Mesendoderm (in vitro differentiated cells): Measurements from ENCODE around the gene CD86.
"Not testable (repeated sequence)": the region's sequence is repeated elsewhere in the genome, so short reads cannot be mapped to it uniquely, and the experiment has no call there.

Experiments
- DNase-seq: peaks from one replicate; pipeline ENCODE4 v3.0.0; 2013
- H2AK5ac ChIP-seq: 2 replicates; pipeline ENCODE4 v1.6.1; 2013; ENCODE audit warnings: low read length, inconsistent platforms
- H2BK120ac ChIP-seq: 2 replicates; pipeline ENCODE4 v1.6.1; 2013; ENCODE audit warnings: low read depth, mild to moderate bottlenecking, low read length, moderate library complexity, mixed read lengths
- H2BK15ac ChIP-seq: replicated peaks from 2 replicates; pipeline ENCODE4 v1.6.1; 2013; ENCODE audit warnings: low read depth, mild to moderate bottlenecking, moderate library complexity
- H2BK5ac ChIP-seq: 2 replicates; pipeline ENCODE4 v1.6.1; 2013; ENCODE audit warnings: low read length, inconsistent platforms
- H3K18ac ChIP-seq: 2 replicates; pipeline ENCODE4 v1.6.1; 2013; ENCODE audit warnings: mild to moderate bottlenecking, low read length, mixed read lengths
- H3K23ac ChIP-seq: one replicate; pipeline ENCODE4 v1.6.1; 2013; ENCODE audit warnings: low read length
- H3K27ac ChIP-seq: 2 replicates; pipeline ENCODE4 v1.5.1; 2013; ENCODE audit warnings: low read depth, mild to moderate bottlenecking, inconsistent platforms, low read length, moderate library complexity
- H3K27me3 ChIP-seq: 2 replicates; pipeline ENCODE4 v1.6.1; 2013; ENCODE audit warnings: low read length, control low read depth, mild to moderate bottlenecking, inconsistent platforms; ENCODE audit not compliant: insufficient read depth, poor library complexity
- H3K36me3 ChIP-seq: 2 replicates; pipeline ENCODE4 v1.6.1; 2013; ENCODE audit warnings: low read length, inconsistent platforms; ENCODE audit not compliant: control insufficient read depth, insufficient read depth
- H3K4ac ChIP-seq: one replicate; pipeline ENCODE4 v1.6.1; 2013; ENCODE audit warnings: low read depth, mild to moderate bottlenecking, low read length, moderate library complexity
- H3K4me1 ChIP-seq: 2 replicates; pipeline ENCODE4 v1.6.1; 2013; ENCODE audit warnings: low read depth, low read length, inconsistent platforms; ENCODE audit not compliant: control insufficient read depth
- H3K4me2 ChIP-seq: 2 replicates; pipeline ENCODE4 v1.6.1; 2013; ENCODE audit warnings: low read length
- H3K4me3 ChIP-seq: 2 replicates; pipeline ENCODE4 v1.5.1; 2013; ENCODE audit warnings: mild to moderate bottlenecking, low read length
- H3K56ac ChIP-seq: one replicate; pipeline ENCODE4 v1.6.1; 2013; ENCODE audit warnings: low read length
- H3K79me1 ChIP-seq: 2 replicates; pipeline ENCODE4 v1.6.1; 2013; ENCODE audit warnings: low read length, inconsistent platforms
- H3K79me2 ChIP-seq: 2 replicates; pipeline ENCODE4 v1.6.1; 2013; ENCODE audit warnings: mild to moderate bottlenecking, low read length; ENCODE audit not compliant: control insufficient read depth, insufficient read depth
- H3K9ac ChIP-seq: 2 replicates; pipeline ENCODE4 v1.6.1; 2013; ENCODE audit warnings: low read length, inconsistent platforms
- H4K5ac ChIP-seq: one replicate; pipeline ENCODE4 v1.6.1; 2013; ENCODE audit warnings: low read length
- H4K8ac ChIP-seq: one replicate; pipeline ENCODE4 v1.6.1; 2013; ENCODE audit warnings: low read depth, mild to moderate bottlenecking, control low read depth, low read length, moderate library complexity
- WGBS: extraction: QIAGEN DNeasy Blood & Tissue Kit; methylation state at CpG from one replicate; pipeline ENCODE4 v1.1.7; 2013; ENCODE audit warnings: low lambda C conversion rate, missing lambda C conversion rate; ENCODE audit not compliant: insufficient coverage; ENCODE audit errors: extremely low coverage; 5-methylcytosine and 5-hydroxymethylcytosine counted together

CD86 gene

GRCh38 chr3:122047296-122047695, 7.9 kb upstream of the CD86 start:
- H2BK15ac ChIP-seq, H2BK120ac ChIP-seq, H2AK5ac ChIP-seq, H3K36me3 ChIP-seq, H3K23ac ChIP-seq, H3K56ac ChIP-seq, H4K5ac ChIP-seq, H3K4me2 ChIP-seq, H3K27ac ChIP-seq, H4K8ac ChIP-seq, H3K79me1 ChIP-seq, H3K4me3 ChIP-seq, H3K4ac ChIP-seq, H3K27me3 ChIP-seq, H3K79me2 ChIP-seq, H3K18ac ChIP-seq, H2BK5ac ChIP-seq, H3K9ac ChIP-seq, H3K4me1 ChIP-seq, DNase-seq: not testable (repeated sequence)
- WGBS, result no CpG with 5 or more reads among the region's 16 CpGs

GRCh38 chr3:122047773-122048172, 7.4 kb upstream of the CD86 start:
- not testable (repeated sequence) for H3K79me2 ChIP-seq, H4K8ac ChIP-seq, H3K4me1 ChIP-seq, H3K27me3 ChIP-seq, H3K4ac ChIP-seq, H3K4me3 ChIP-seq, H2BK120ac ChIP-seq, H3K23ac ChIP-seq, H2BK15ac ChIP-seq, H3K18ac ChIP-seq, H3K79me1 ChIP-seq, H3K27ac ChIP-seq, H3K4me2 ChIP-seq, H2BK5ac ChIP-seq, H2AK5ac ChIP-seq, H3K36me3 ChIP-seq, DNase-seq, H4K5ac ChIP-seq, H3K9ac ChIP-seq, H3K56ac ChIP-seq
- WGBS, result no CpG with 5 or more reads among the region's 11 CpGs

- Histone ChIP-seq H3K23ac (no peak overlapping the region), H3K56ac (no peak overlapping the region), H3K4me2 (no peak overlapping the region), H3K27ac (no peak overlapping the region), H4K5ac (no peak overlapping the region), H3K36me3 (no peaks in the 10 kb centered on the region), H2AK5ac (no peak overlapping the region), H3K79me2 (no peaks in the 10 kb centered on the region), H3K27me3 (no peaks in the 10 kb centered on the region), H3K18ac (no peak overlapping the region), H2BK5ac (no peak overlapping the region), H3K9ac (no peak overlapping the region), H4K8ac (no peak overlapping the region), H3K4ac (no peak overlapping the region), H2BK120ac (no peak overlapping the region), H2BK15ac (no peak overlapping the region), H3K4me1 (no peaks in the 10 kb centered on the region), H3K79me1 (no peaks in the 10 kb centered on the region), H3K4me3 (no peak overlapping the region)
- no CpG with 5 or more reads among the region's 3 CpGs for WGBS
- DNase-seq, result no peak
Observed at GRCh38 chr3:122052968-122053367, 2.2 kb upstream of the CD86 start.

- Histone ChIP-seq H3K27ac (no peak overlapping the region), H3K18ac (no peak overlapping the region), H3K79me2 (no peaks in the 10 kb centered on the region), H2AK5ac (no peak overlapping the region), H3K23ac (no peak overlapping the region), H4K5ac (no peak overlapping the region), H3K27me3 (no peaks in the 10 kb centered on the region), H2BK5ac (no peak overlapping the region), H2BK120ac (no peak overlapping the region), H3K4me3 (no peak overlapping the region), H3K36me3 (no peaks in the 10 kb centered on the region), H3K9ac (no peak overlapping the region), H3K56ac (no peak overlapping the region), H3K4ac (no peak overlapping the region), H3K79me1 (no peaks in the 10 kb centered on the region), H2BK15ac (no peak overlapping the region), H3K4me2 (no peak overlapping the region), H3K4me1 (no peaks in the 10 kb centered on the region), H4K8ac (no peak overlapping the region)
- DNase-seq, result no peak
- no CpG with 5 or more reads among the region's 2 CpGs for WGBS
Observed at GRCh38 chr3:122057671-122058070, 2.5 kb downstream of the CD86 start.

- Histone ChIP-seq H3K27ac (no peak overlapping the region), H2BK15ac (no peak overlapping the region), H3K79me2 (no peaks in the 10 kb centered on the region), H3K4me3 (no peak overlapping the region), H2AK5ac (no peak overlapping the region), H4K8ac (no peak overlapping the region), H4K5ac (no peak overlapping the region), H3K36me3 (no peaks in the 10 kb centered on the region), H3K18ac (no peak overlapping the region), H3K9ac (no peak overlapping the region), H3K4me1 (no peaks in the 10 kb centered on the region), H3K27me3 (no peaks in the 10 kb centered on the region), H3K23ac (no peak overlapping the region), H2BK5ac (no peak overlapping the region), H3K4ac (no peak overlapping the region), H3K4me2 (no peak overlapping the region), H3K56ac (no peak overlapping the region), H3K79me1 (no peaks in the 10 kb centered on the region), H2BK120ac (no peak overlapping the region)
- DNase-seq, result no peak
- WGBS, result no CpG with 5 or more reads among the region's 1 CpG
Observed at GRCh38 chr3:122058294-122058693, 3.1 kb downstream of the CD86 start.

- Histone ChIP-seq H3K79me1 (no peaks in the 10 kb centered on the region), H4K5ac (no peak overlapping the region), H3K4me2 (no peak overlapping the region), H3K36me3 (no peaks in the 10 kb centered on the region), H2BK15ac (no peak overlapping the region), H3K18ac (no peak overlapping the region), H3K27ac (no peak overlapping the region), H3K56ac (no peak overlapping the region), H2AK5ac (no peak overlapping the region), H2BK120ac (no peak overlapping the region), H4K8ac (no peak overlapping the region), H3K9ac (no peak overlapping the region), H3K79me2 (no peaks in the 10 kb centered on the region), H3K4me1 (no peaks in the 10 kb centered on the region), H3K23ac (no peak overlapping the region), H3K4ac (no peak overlapping the region), H3K4me3 (no peak overlapping the region), H2BK5ac (no peak overlapping the region), H3K27me3 (no peaks in the 10 kb centered on the region)
- DNase-seq, result no peak
- no CpG with 5 or more reads among the region's 6 CpGs for WGBS
Observed at GRCh38 chr3:122060040-122060698, 5.0 kb downstream of the CD86 start.
